Mammary epithelial cell (primary cell): ENCODE measurements around the gene NDUFA6.

ENCODE experiments used
- EZH2 ChIP-seq: IDR thresholded peaks from 2 replicates; pipeline ENCODE4 v1.6.1; 2012; ENCODE audit warnings: low read length, inconsistent platforms, borderline replicate concordance
- TF ChIP-seq, protein P1 (sequence below), 2 donors: IDR thresholded peaks in 1 of 2; conservative IDR thresholded peaks in 1 of 2; 2 replicates each; pipeline ENCODE4 v1.5.1; 2011 to 2012; ENCODE audit warnings: inconsistent platforms in 2 of 2, low read length in 2 of 2, mild to moderate bottlenecking in 2 of 2, control low read depth in 1 of 2, low read depth in 1 of 2; ENCODE audit not compliant: insufficient read depth in 1 of 2; ENCODE audit errors: extremely low read depth in 1 of 2

DNA sequence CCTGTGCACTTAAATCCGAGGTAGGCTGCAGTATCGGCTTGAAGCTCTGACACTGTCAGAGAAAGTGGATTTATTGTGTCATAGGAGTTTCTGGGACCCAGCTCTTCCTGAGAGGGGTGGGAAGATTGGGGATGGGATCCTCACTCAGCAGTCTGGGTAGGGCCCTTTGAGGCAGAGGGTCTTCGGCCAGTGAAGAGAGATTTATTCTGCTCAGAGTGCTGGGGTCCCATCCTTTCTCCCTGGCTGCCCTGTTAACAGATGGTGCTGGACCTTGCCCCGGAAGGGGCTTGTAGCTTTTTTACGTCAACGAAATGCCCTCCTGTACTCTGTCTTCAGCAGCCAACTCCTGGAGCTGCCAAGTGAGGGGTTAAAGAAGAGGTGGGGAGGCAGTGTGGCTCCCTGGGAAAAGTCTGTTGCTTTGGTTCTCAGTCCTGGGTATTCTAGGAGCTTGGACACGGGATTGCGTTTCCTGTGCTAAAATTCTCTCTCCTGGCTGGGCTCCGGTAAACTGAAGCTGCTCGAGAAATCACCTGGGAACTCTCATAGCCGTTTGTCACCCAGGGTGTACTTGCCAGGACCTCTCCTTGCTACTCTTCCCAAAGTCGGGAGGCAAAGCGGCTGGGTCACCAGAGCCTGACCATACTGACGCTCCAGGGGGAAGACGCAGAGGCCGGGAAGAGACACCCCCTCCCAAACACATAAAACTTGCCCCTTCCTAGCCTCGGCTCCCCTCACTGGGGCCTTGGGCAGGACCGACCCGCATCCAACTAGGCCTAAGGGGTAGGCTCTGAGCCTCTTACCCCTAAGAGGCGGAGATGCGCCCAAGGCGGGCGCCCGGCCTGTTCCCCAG is 11.9 kb downstream of the NDUFA6 start:
- TF ChIP-seq, protein P1, sequence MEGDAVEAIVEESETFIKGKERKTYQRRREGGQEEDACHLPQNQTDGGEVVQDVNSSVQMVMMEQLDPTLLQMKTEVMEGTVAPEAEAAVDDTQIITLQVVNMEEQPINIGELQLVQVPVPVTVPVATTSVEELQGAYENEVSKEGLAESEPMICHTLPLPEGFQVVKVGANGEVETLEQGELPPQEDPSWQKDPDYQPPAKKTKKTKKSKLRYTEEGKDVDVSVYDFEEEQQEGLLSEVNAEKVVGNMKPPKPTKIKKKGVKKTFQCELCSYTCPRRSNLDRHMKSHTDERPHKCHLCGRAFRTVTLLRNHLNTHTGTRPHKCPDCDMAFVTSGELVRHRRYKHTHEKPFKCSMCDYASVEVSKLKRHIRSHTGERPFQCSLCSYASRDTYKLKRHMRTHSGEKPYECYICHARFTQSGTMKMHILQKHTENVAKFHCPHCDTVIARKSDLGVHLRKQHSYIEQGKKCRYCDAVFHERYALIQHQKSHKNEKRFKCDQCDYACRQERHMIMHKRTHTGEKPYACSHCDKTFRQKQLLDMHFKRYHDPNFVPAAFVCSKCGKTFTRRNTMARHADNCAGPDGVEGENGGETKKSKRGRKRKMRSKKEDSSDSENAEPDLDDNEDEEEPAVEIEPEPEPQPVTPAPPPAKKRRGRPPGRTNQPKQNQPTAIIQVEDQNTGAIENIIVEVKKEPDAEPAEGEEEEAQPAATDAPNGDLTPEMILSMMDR (conservative IDR thresholded peaks at IDR 0.05 in 1 of 2, IDR thresholded peaks at IDR 0.05 in 1 of 2; ENCODE audit: extremely low read depth in 1 of 2, insufficient read depth in 1 of 2, low read depth in 1 of 2, low read length in 2 of 2), result no peak
- no peak for TF ChIP-seq EZH2
